Forelimb muscle (tissue), 1 donor: ENCODE data around the gene TCL1A. TPM values are rescaled to one million over a fixed set of nuclear protein-coding genes. Genes with fewer than 3 reads are reported as not detected.
"Not testable (repeated sequence)": the region's sequence is repeated elsewhere in the genome, so short reads cannot be mapped to it uniquely, and the experiment has no call there.

Experiments used
- DNase-seq: peaks from one replicate; pipeline ENCODE4 v3.0.0-alpha.2; 2013; ENCODE audit warnings: low read depth
- polyA plus RNA-seq: library from polyadenylated mRNA; unstranded; fragments of 120-200 nt; gene quantifications from one replicate; pipeline ENCODE4 v1.2.1, GENCODE V29; 2013; ENCODE audit not compliant: insufficient read length

TCL1A gene
- polyA plus RNA-seq, 1 donor, result 0.73 TPM

DNA sequence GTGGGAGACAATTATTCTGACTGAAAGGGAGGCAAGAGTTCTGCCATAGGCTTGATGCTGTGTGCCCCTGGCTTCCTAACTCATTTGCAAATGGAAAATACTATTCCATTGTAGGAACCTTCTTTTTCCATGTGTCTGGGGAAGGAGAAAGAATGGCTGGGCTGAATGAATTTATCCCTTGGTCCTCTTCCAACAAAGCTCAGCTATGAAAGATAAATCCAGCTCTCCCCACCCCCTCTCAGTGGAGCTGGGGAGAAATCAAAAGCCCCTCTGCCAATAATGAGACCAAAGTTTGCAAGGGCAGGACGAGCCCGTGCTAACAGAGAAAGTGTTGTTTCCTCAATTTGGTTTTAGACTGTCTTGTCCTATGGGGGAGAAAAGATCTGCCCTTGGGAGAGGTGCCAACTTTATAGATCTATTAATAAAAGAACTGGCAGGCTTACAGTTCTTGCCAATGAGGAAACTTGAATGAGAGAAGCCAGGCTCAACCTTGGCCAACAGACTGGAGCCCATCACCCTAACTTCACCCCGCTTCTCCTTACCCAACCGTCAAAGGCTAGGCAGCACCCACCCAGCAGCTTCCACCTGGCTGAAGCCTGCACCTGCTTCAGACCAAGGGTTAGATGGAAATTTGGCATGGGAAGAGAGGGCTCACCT is 36.6 kb downstream of the TCL1A start:
- DNase-seq, result no peak

DNA sequence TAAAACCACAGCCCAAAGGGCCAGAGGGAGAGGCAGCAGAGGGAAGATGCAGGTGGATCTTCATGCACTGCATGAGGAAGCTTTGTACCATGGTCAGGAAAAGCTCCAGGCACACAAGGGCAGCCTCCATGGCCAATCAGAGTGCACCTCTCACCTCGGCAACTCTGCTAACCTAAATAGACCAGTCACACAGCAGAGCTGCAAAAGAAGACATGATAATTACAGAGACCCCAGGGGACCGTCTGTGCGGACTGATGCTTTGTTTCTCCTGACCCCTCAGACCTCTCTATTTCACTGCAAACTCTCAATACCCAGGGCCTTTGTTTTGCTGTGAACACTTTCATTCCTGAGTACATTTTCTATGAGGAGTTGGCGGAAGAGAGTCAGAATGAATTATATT is 38.4 kb downstream of the TCL1A start:
- no peak for DNase-seq

DNA sequence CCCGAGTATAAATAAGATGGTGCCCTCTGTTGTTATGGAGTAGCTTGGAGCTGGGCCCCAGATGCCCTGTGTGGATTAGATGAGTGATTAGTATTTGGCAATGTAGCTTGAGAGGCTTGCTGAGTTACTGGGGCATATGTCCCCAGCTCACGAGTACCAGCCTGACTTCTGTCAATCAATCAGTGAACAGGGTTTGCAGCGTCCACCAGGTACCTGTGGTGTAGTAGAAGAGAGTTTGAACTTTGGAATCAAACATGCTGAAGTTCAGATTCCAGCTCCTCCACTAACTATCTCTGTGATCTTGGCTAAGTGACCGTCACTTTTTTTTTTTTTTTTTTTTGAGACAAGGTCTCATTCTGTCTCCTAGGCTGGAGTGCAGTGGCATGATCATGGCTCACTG is 39.3 kb downstream of the TCL1A start:
- DNase-seq, result no peak

DNA sequence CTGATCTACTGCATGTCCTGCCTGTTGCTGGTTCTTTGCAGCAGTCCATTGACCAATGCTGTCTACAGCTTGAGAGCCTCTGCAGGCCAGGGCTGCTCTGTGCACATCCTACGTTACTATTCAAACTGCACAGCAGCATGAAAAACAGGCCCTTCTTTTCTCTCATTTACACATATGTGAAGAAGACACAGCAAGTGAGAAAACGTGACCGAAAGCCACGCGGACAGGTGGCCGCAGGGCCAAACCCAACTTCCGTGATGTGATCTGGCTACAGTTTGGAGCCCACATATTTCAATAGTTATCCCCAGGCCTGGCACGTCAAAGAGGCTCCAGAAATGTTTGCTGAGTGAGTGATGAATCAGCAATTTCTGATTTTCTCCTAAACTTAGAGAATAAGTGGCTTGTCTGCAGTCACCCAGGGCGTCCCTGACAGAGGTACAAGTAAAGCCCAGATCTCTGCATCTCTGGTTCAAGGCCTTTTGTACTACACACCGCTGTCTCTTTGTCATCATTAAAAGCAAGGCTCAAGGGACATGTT is 45.6 kb downstream of the TCL1A start:
- DNase-seq, result no peak

DNA sequence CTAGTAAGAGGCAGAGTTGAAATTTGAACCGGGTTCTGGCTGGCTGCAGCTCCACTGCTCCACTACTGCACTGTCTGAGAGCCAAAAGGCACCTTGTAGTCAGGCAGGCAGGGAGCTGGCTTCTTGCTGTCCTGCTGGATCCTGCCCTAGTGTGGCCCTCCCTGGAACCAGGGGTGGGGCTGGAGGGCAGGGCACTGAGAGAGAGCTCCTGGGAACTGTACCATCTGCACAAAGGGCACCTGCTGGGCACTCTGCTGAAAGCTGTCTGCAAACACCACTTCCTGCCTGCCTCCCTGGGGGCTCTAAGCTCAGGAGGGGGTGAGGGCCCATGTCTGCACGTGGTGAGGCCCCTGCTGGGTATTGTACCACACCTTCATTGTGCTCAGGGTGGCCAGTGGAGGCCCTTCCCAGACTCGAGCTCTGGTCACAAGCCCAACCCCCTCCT is 46.7 kb downstream of the TCL1A start:
- no peak for DNase-seq

DNA sequence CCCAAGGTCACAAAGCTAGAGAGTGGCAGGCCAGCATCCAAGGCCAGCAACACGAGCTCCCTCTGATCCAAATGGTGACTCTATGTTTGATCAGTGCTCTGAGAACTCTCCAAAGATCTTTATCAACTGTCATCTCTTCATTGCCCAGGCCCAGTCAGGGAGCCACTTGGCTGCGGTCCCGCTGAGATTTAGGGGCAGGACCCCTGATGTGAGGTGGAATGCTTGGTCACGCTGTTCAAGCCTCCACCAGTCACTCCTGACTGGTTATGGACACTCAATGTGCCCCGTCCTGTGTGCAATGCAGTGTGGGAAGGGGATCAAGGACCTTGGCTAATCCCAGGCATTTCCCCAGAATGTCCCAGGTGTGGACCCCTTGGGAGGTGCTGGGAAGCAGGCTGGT is 47.5 kb downstream of the TCL1A start:
- no peak for DNase-seq

DNA sequence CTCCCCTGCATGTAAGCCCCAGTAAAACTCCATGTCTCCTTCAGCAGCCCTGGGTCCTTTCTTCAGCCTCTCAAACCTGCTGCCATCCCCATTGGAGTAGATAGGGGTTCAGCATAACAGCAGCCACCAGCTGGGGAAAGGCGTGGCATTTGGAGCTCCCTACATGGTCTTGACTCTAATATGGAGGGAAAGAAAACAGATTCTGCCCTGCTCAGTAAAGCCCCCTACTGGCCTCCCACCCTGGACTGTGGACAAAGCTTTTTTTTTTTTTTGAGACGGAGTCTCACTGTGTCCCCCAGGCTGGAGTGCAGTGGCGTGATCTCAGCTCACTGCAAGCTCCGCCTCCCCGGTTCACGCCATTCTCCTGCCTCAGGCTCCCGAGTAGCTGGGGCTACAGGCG is 48.4 kb downstream of the TCL1A start:
- DNase-seq, result not testable (repeated sequence)

DNA sequence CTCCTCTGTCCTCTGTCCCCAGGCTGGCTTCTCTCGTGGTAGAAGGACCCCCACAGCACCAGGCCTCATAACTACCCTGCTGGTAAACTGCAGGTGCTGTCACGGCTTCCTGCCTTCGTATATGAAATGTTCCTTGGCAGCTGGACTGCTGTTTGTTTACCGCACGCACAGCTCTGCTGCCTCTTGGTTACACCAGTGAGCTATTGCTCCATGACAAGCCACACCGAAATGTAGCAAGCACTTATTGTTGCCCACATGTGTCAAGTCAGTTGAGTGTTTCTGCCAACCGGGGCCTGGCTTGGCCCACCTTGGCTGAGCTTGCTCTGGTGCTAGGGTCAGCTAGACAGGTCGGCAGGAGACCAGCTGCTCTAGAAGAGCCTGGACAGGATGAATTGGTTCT is 49.4 kb downstream of the TCL1A start:
- DNase-seq, result no peak

DNA sequence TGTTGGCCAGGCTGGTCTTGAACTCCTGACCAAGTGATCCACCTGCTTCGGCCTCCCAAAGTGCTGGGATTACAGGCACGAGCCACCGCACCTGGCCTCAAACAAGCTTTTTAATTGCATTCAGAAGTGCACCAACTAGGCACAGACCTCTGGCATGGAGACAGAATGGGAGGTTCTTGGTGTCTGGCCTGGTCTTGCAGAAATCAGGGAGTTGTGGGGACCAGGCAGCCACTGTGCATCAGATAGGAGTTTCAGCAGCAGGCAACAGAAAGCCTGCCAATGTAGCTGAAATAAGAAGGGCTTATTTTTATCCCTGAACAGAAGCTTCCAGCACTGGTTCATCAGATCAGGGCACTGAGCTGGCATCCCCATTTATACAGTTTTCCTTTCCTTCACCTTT is 49.9 kb downstream of the TCL1A start:
- DNase-seq, result no peak

DNA sequence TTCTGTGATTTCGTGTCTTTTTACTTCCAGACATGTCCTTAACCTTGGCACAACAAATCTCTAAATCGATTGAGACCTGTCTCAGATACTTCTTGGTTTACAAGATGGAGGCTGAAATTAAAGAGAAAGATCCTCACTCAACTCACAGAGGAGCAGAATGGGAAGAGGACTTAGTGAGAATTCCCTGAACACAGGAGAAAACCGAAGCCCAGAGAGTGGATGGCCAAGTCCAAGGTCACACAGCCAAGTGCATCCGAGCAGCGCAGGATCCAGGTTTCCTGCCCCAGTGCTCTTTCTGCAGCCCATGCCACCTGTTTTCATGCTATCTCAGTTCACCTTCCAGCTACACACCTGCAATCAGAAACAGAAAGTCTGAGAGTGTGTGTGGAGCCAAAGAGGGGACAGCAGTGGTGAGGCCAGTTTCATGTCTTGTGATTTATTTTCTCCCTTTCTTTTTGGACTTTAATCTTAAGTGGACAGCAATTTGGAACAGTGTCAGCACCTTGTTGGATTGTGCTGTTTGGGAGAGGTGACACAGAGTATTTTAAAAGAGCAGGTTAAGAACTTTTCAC is 50.6 kb downstream of the TCL1A start:
- DNase-seq, result no peak

DNA sequence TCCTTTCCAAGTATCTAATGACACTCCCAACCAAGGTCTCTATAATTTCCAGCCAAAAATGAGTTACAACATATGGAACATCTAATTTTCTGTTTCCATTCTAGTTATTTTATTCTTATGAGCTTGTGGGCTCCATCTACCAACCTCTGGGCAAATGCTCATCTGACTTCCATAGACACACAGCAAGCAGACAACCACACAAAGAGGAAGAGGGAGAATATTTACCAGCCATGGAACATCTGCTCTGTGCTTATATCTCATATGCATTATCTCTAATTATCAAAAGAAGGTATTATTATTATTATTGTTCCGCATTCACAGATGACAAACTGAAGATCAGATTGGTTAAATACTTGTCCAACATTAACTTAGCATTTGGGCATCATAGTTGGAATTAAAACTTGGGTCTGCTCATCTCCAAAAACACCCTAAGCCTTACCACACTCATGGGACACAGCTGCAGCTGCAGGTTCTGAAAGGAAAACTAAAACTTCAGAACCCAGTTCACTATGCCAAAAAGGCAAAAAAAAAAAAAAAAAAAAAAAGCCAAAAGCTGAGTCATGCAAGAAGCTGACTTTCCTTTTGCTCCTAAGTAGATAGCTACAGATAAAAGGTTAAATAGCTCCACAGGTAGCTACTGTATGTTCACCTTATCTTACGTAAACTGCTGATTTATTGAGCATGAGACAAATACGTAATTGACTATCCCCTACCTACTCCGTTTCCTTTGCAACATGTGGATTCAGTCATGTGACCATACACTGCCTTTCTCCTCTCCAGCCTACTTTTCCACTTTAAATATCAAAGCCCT is 51.3 kb downstream of the TCL1A start:
- DNase-seq, result no peak

DNA sequence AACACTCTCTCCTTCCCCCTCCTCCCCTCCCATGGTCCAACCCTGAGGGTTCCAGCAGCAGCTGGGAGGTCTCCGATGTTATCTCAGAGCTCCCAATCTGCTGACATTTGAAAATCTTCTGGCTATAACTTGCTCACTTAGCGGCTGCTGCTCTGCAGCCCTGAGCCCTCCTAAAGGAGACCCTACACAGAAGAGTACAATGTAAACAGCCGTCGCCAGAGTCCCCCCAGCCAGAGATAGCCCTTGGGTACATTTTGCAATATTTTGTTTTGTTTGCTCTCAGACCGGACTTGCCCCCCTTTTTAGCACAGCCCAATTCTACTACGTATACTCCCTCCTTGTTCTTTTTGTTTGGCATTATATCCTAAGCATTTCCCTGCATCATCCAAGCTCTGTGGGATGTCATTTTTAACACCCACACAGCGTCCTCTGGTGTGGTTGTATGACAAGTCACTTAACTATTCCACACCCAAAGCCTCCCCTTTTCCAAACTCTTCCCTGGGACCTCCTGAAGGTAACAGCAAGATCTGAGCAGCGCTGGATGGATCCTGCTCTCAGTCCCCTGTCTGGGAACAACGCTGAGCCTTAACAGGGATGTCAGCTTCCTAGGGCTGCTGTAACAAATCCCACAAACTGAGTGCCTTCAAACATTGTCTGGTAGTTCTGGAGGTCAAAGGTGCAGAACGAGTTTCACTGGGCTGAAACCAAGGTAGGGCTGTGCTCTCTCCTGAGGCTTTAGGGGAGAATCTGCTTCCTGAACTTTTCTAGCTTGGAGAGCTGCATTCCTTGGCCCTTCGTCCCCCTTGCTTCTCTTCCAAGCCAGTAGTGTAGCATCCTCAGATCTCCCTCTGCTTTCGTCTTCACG is 53.0 kb downstream of the TCL1A start:
- DNase-seq, result no peak

DNA sequence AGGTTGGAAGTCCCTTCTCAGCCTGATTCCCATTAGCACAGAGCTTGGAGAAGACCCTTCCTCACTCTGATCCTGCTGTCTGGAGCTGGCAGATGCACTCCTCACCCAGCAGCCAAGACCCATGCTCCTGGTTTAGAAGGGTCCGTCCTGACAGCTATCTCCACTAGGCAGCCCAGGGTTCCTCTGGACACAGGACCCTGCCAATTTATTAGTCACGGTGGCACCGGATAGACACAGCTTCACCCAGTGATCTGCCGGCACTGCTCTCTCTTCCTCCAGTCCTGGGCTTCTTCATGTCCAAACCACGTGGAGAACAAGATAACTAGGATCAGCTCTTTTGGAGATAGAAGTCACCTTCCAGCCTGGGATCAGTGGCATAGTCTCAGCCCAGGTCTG is 53.9 kb downstream of the TCL1A start:
- DNase-seq, result no peak

Other genes starting within 250 kb of the TCL1A start
- 9.2 TPM for gene SYNE3, start 197.5 kb downstream of the TCL1A start, polyA plus RNA-seq
- gene GLRX5, start 179.1 kb downstream of the TCL1A start, polyA plus RNA-seq, result 48.6 TPM
- gene TCL1B, start 27.7 kb downstream of the TCL1A start, polyA plus RNA-seq, result 0.11 TPM
- gene TUNAR, start 162.7 kb upstream of the TCL1A start, polyA plus RNA-seq, result 0.06 TPM